ENCODE measurements around the gene ADGRG3.

ADGRG3 gene

GRCh38 chr16:57640612-57641011 lies 27.5 kb upstream of the ADGRG3 start:
- 85% methylated on average over 8 of the region's 8 CpGs for WGBS
- Histone ChIP-seq H3K4me3 (ENCODE audit: insufficient read depth in 1 of 2, low read depth in 1 of 2, low read length in 2 of 2) (no peak overlapping the region), H3K4ac (ENCODE audit: low read depth in 1 of 2, low read length in 2 of 2) (no peak overlapping the region)

GRCh38 chr16:57642160-57643135 lies 25.7 kb upstream of the ADGRG3 start:
- Histone ChIP-seq H3K79me1 (replicated peaks; ENCODE audit: low read length, poor library complexity, severe bottlenecking) (peaks cover 20% of the 10 kb centered on the region), H3K36me3 (ENCODE audit: control insufficient read depth in 1 of 2, insufficient read depth in 2 of 2, low read depth in 1 of 2, low read length in 2 of 2) (peaks cover 4 to 62% of the 10 kb centered on the region in 2 experiments), H3K4me1 (ENCODE audit: control insufficient read depth, insufficient read depth, low read depth, low read length) (peaks cover 50% of the 10 kb centered on the region), H3K14ac (ENCODE audit: low read length in 2 of 2) (no peak overlapping the region), H3K18ac (ENCODE audit: low read depth in 1 of 2, low read length in 2 of 2) (no peak overlapping the region), H4K8ac (ENCODE audit: low read length) (no peak overlapping the region), H3K27ac (ENCODE audit: low read length, poor library complexity, severe bottlenecking) (no peak overlapping the region), H2AFZ (ENCODE audit: low read depth, low read length) (no peak overlapping the region), H4K91ac (ENCODE audit: low read length) (no peak overlapping the region), H2BK5ac (ENCODE audit: low read depth, low read length, poor library complexity, severe bottlenecking) (no peak overlapping the region), H3K27me3 (ENCODE audit: control insufficient read depth in 1 of 2, insufficient read depth in 1 of 2, low read length in 2 of 2) (no peaks in the 10 kb centered on the region), H3K4me3 (ENCODE audit: insufficient read depth in 1 of 2, low read depth in 1 of 2, low read length in 2 of 2) (no peak overlapping the region), H3K23ac (ENCODE audit: low read length in 2 of 2) (no peak overlapping the region), H3K9ac (ENCODE audit: low read length) (peak overlapping the region; percentile 57), H3K9me3 (ENCODE audit: control insufficient read depth, low read length) (no peaks in the 10 kb centered on the region), H2AK5ac (ENCODE audit: low read length, severe bottlenecking) (peak overlapping the region; percentile 81), H3K4me2 (ENCODE audit: low read length, poor library complexity, severe bottlenecking) (no peak overlapping the region), H3K4ac (ENCODE audit: low read depth in 1 of 2, low read length in 2 of 2) (no peak overlapping the region), H2BK120ac (ENCODE audit: low read depth, low read length) (no peak overlapping the region), H2BK15ac (ENCODE audit: low read depth, poor library complexity, severe bottlenecking) (no peak overlapping the region), H2BK12ac (ENCODE audit: low read length in 2 of 2) (peak overlapping the region in 1 of 2 experiments; percentile 23)
- 86% methylated on average over 11 of the region's 11 CpGs for WGBS
- DNase-seq: no peak

More at GRCh38 chr16:57640612-57641011, 27.5 kb upstream of the ADGRG3 start:
- Histone ChIP-seq H2BK120ac (ENCODE audit: low read depth, low read length) (no peak overlapping the region), H3K18ac (ENCODE audit: low read depth in 1 of 2, low read length in 2 of 2) (no peak overlapping the region), H3K23ac (ENCODE audit: low read length in 2 of 2) (no peak overlapping the region), H2AFZ (ENCODE audit: low read depth, low read length) (no peak overlapping the region), H3K9ac (ENCODE audit: low read length) (no peak overlapping the region), H3K27ac (ENCODE audit: low read length, poor library complexity, severe bottlenecking) (no peak overlapping the region), H2BK15ac (ENCODE audit: low read depth, poor library complexity, severe bottlenecking) (no peak overlapping the region), H3K79me1 (replicated peaks; ENCODE audit: low read length, poor library complexity, severe bottlenecking) (peaks cover 28% of the 10 kb centered on the region), H3K4me1 (ENCODE audit: control insufficient read depth, insufficient read depth, low read depth, low read length) (peaks cover 43% of the 10 kb centered on the region), H3K14ac (ENCODE audit: low read length in 2 of 2) (no peak overlapping the region), H3K4me2 (ENCODE audit: low read length, poor library complexity, severe bottlenecking) (no peak overlapping the region), H3K27me3 (ENCODE audit: control insufficient read depth in 1 of 2, insufficient read depth in 1 of 2, low read length in 2 of 2) (no peaks in the 10 kb centered on the region), H4K91ac (ENCODE audit: low read length) (no peak overlapping the region), H4K8ac (ENCODE audit: low read length) (no peak overlapping the region), H3K36me3 (ENCODE audit: control insufficient read depth in 1 of 2, insufficient read depth in 2 of 2, low read depth in 1 of 2, low read length in 2 of 2) (peaks cover 4 to 62% of the 10 kb centered on the region in 2 experiments), H2BK5ac (ENCODE audit: low read depth, low read length, poor library complexity, severe bottlenecking) (no peak overlapping the region), H2AK5ac (ENCODE audit: low read length, severe bottlenecking) (no peak overlapping the region), H3K9me3 (ENCODE audit: control insufficient read depth, low read length) (no peaks in the 10 kb centered on the region), H2BK12ac (ENCODE audit: low read length in 2 of 2) (no peak overlapping the region)
- DNase-seq: no peak

- H2AFZ ChIP-seq (ENCODE audit: low read depth, low read length): no peak overlapping the region
- peak overlapping the region; percentile 57 for H3K9ac ChIP-seq (ENCODE audit: low read length)
- DNase-seq: peak; percentile 37
- H3K4ac ChIP-seq (ENCODE audit: low read depth in 1 of 2, low read length in 2 of 2): no peak overlapping the region
- H4K91ac ChIP-seq (ENCODE audit: low read length): no peak overlapping the region
- peaks cover 4 to 66% of the 10 kb centered on the region in 2 experiments for H3K36me3 ChIP-seq (ENCODE audit: control insufficient read depth in 1 of 2, insufficient read depth in 2 of 2, low read depth in 1 of 2, low read length in 2 of 2)
- H2BK5ac ChIP-seq (ENCODE audit: low read depth, low read length, poor library complexity, severe bottlenecking): no peak overlapping the region
- no peak overlapping the region for H4K8ac ChIP-seq (ENCODE audit: low read length)
- H3K14ac ChIP-seq (ENCODE audit: low read length in 2 of 2): peak overlapping the region in 1 of 2 experiments; percentile 44
- no peak overlapping the region for H3K23ac ChIP-seq (ENCODE audit: low read length in 2 of 2)
- no peaks in the 10 kb centered on the region for H3K9me3 ChIP-seq (ENCODE audit: control insufficient read depth, low read length)
- no peak overlapping the region for H2BK120ac ChIP-seq (ENCODE audit: low read depth, low read length)
- H3K79me1 ChIP-seq (replicated peaks; ENCODE audit: low read length, poor library complexity, severe bottlenecking): peaks cover 21% of the 10 kb centered on the region
- H2BK12ac ChIP-seq (ENCODE audit: low read length in 2 of 2): peak overlapping the region in 1 of 2 experiments; percentile 23
- peak overlapping the region; percentile 50 for H3K27ac ChIP-seq (ENCODE audit: low read length, poor library complexity, severe bottlenecking)
- 67% methylated on average over 6 of the region's 7 CpGs for WGBS
- H3K18ac ChIP-seq (ENCODE audit: low read depth in 1 of 2, low read length in 2 of 2): no peak overlapping the region
- no peak overlapping the region for H3K4me2 ChIP-seq (ENCODE audit: low read length, poor library complexity, severe bottlenecking)
- H3K4me3 ChIP-seq (ENCODE audit: insufficient read depth in 1 of 2, low read depth in 1 of 2, low read length in 2 of 2): no peak overlapping the region
- no peaks in the 10 kb centered on the region for H3K27me3 ChIP-seq (ENCODE audit: control insufficient read depth in 1 of 2, insufficient read depth in 1 of 2, low read length in 2 of 2)
- no peak overlapping the region for H2BK15ac ChIP-seq (ENCODE audit: low read depth, poor library complexity, severe bottlenecking)
- H3K4me1 ChIP-seq (ENCODE audit: control insufficient read depth, insufficient read depth, low read depth, low read length): peaks cover 49% of the 10 kb centered on the region
- H2AK5ac ChIP-seq (ENCODE audit: low read length, severe bottlenecking): peak overlapping the region; percentile 81
Measured at GRCh38 chr16:57643147-57643874, 24.8 kb upstream of the ADGRG3 start.

GRCh38 chr16:57643910-57644309 lies 24.2 kb upstream of the ADGRG3 start:
- H4K91ac ChIP-seq (ENCODE audit: low read length): no peak overlapping the region
- H3K23ac ChIP-seq (ENCODE audit: low read length in 2 of 2): no peak overlapping the region
- H3K9me3 ChIP-seq (ENCODE audit: control insufficient read depth, low read length): no peaks in the 10 kb centered on the region
- no peak overlapping the region for H2BK120ac ChIP-seq (ENCODE audit: low read depth, low read length)
- DNase-seq: no peak
- no peak overlapping the region for H2AFZ ChIP-seq (ENCODE audit: low read depth, low read length)
- no peak overlapping the region for H3K4ac ChIP-seq (ENCODE audit: low read depth in 1 of 2, low read length in 2 of 2)
- no peak overlapping the region for H3K4me2 ChIP-seq (ENCODE audit: low read length, poor library complexity, severe bottlenecking)
- H3K79me1 ChIP-seq (replicated peaks; ENCODE audit: low read length, poor library complexity, severe bottlenecking): peaks cover 25% of the 10 kb centered on the region
- no peak overlapping the region for H3K4me3 ChIP-seq (ENCODE audit: insufficient read depth in 1 of 2, low read depth in 1 of 2, low read length in 2 of 2)
- H2BK15ac ChIP-seq (ENCODE audit: low read depth, poor library complexity, severe bottlenecking): no peak overlapping the region
- peak overlapping the region in 1 of 2 experiments; percentile 56 for H3K14ac ChIP-seq (ENCODE audit: low read length in 2 of 2)
- no peaks in the 10 kb centered on the region for H3K27me3 ChIP-seq (ENCODE audit: control insufficient read depth in 1 of 2, insufficient read depth in 1 of 2, low read length in 2 of 2)
- whole genome bisulfite sequencing: 85% methylated on average over 9 of the region's 9 CpGs
- no peak overlapping the region for H4K8ac ChIP-seq (ENCODE audit: low read length)
- H3K4me1 ChIP-seq (ENCODE audit: control insufficient read depth, insufficient read depth, low read depth, low read length): peaks cover 49% of the 10 kb centered on the region
- H2AK5ac ChIP-seq (ENCODE audit: low read length, severe bottlenecking): no peak overlapping the region
- no peak overlapping the region for H2BK12ac ChIP-seq (ENCODE audit: low read length in 2 of 2)
- H3K27ac ChIP-seq (ENCODE audit: low read length, poor library complexity, severe bottlenecking): no peak overlapping the region
- peaks cover 4 to 72% of the 10 kb centered on the region in 2 experiments for H3K36me3 ChIP-seq (ENCODE audit: control insufficient read depth in 1 of 2, insufficient read depth in 2 of 2, low read depth in 1 of 2, low read length in 2 of 2)
- H2BK5ac ChIP-seq (ENCODE audit: low read depth, low read length, poor library complexity, severe bottlenecking): no peak overlapping the region
- no peak overlapping the region for H3K9ac ChIP-seq (ENCODE audit: low read length)
- H3K18ac ChIP-seq (ENCODE audit: low read depth in 1 of 2, low read length in 2 of 2): no peak overlapping the region
